Osteoblast (primary cell): ENCODE measurements around the gene HPCAL1. TPM values are rescaled to one million over a fixed set of nuclear protein-coding genes. Genes with fewer than 3 reads are reported as not detected.
A peak's percentile ranks its signal among the peaks of the same experiment; 100 is the strongest.

Source experiments
- DNase-seq: peaks from one replicate; pipeline ENCODE4 v3.0.0; 2011; ENCODE audit warnings: low spot score, mixed read lengths; ENCODE audit not compliant: insufficient read length; ENCODE audit errors: missing footprints
- H2AFZ ChIP-seq: 2 replicates; pipeline ENCODE4 v1.6.0; 2011; ENCODE audit warnings: mild to moderate bottlenecking, low read length
- H3K27ac ChIP-seq: 2 replicates; pipeline ENCODE4 v1.5.1; 2011; ENCODE audit warnings: mild to moderate bottlenecking, low read depth, low read length, moderate library complexity
- H3K27me3 ChIP-seq: 2 replicates; pipeline ENCODE4 v1.6.0; 2012; ENCODE audit warnings: mild to moderate bottlenecking, control low read depth, inconsistent platforms, low read length, moderate library complexity; ENCODE audit not compliant: insufficient read depth
- H3K36me3 ChIP-seq: 2 replicates; pipeline ENCODE4 v1.5.1; 2011; ENCODE audit warnings: mild to moderate bottlenecking, low read length, control low read depth, moderate library complexity; ENCODE audit not compliant: insufficient read depth
- H3K4me1 ChIP-seq: 2 replicates; pipeline ENCODE4 v1.5.1; 2011; ENCODE audit warnings: mild to moderate bottlenecking, low read length, control low read depth, moderate library complexity; ENCODE audit not compliant: insufficient read depth
- H3K4me2 ChIP-seq: 2 replicates; pipeline ENCODE4 v1.6.0; 2011; ENCODE audit warnings: mild to moderate bottlenecking, low read length; ENCODE audit not compliant: insufficient read depth
- H3K4me3 ChIP-seq: fragments of 200-600 bp; sonication (generic); 3 replicates; pipeline ENCODE4 v1.5.1; 2012; ENCODE audit warnings: mild to moderate bottlenecking, low read length, inconsistent platforms; ENCODE audit not compliant: insufficient read depth
- H3K79me2 ChIP-seq: 2 replicates; pipeline ENCODE4 v1.6.0; 2012; ENCODE audit warnings: mild to moderate bottlenecking, low read length, control low read depth, inconsistent platforms; ENCODE audit not compliant: insufficient read depth
- H3K9me3 ChIP-seq: 2 replicates; pipeline ENCODE4 v1.5.1; 2011; ENCODE audit warnings: low read depth, low read length, control low read depth
- H4K20me1 ChIP-seq: 2 replicates; pipeline ENCODE4 v1.6.0; 2012; ENCODE audit warnings: mild to moderate bottlenecking, low read length, control low read depth; ENCODE audit not compliant: insufficient read depth
- CTCF ChIP-seq: IDR thresholded peaks from 2 replicates; pipeline ENCODE4 v1.5.1; 2011; ENCODE audit warnings: mild to moderate bottlenecking, low read depth, low read length, moderate library complexity; ENCODE audit errors: extremely low read depth
- total RNA-seq: library from RNA; depleted of rRNA; stranded (reverse); fragments of >200 nt; gene quantifications from 2 replicates; pipeline ENCODE4 v1.2.3, GENCODE V29; 2012

Gene HPCAL1
- total RNA-seq, 1 donor = 57.2 TPM

GRCh38 chr2:10397878-10398277 is 95.2 kb downstream of the HPCAL1 start:
- peaks cover 73% of the 10 kb centered on the region for H3K79me2 ChIP-seq
- H3K27me3 ChIP-seq = no peaks in the 10 kb centered on the region
- H3K4me1 ChIP-seq = peaks cover 10% of the 10 kb centered on the region
- DNase-seq = peak; percentile 52
- no peaks in the 10 kb centered on the region for H3K9me3 ChIP-seq
- peaks cover 20% of the 10 kb centered on the region for H4K20me1 ChIP-seq
- H3K27ac ChIP-seq = no peak overlapping the region
- TF ChIP-seq CTCF = no peak
- no peak overlapping the region for H3K4me2 ChIP-seq
- H3K36me3 ChIP-seq = no peaks in the 10 kb centered on the region
- no peak overlapping the region for H2AFZ ChIP-seq
- no peak overlapping the region for H3K4me3 ChIP-seq

- Histone ChIP-seq H3K9me3 (no peaks in the 10 kb centered on the region), H3K27ac (no peak overlapping the region), H2AFZ (no peak overlapping the region), H3K27me3 (no peaks in the 10 kb centered on the region), H3K4me2 (no peak overlapping the region), H3K79me2 (peaks cover 67% of the 10 kb centered on the region), H3K36me3 (no peaks in the 10 kb centered on the region), H3K4me3 (no peak overlapping the region), H4K20me1 (peaks cover 18% of the 10 kb centered on the region), H3K4me1 (peaks cover 14% of the 10 kb centered on the region)
- TF ChIP-seq CTCF = no peak
- peak; percentile 31 for DNase-seq
Measured at GRCh38 chr2:10398496-10398895, 95.8 kb downstream of the HPCAL1 start.

GRCh38 chr2:10399358-10399757 is 96.7 kb downstream of the HPCAL1 start:
- TF ChIP-seq CTCF = no peak

GRCh38 chr2:10400002-10400401 is 97.3 kb downstream of the HPCAL1 start:
- TF ChIP-seq CTCF = no peak
- H3K27ac ChIP-seq = no peak overlapping the region
- H4K20me1 ChIP-seq = peaks cover 13% of the 10 kb centered on the region
- H3K4me3 ChIP-seq = no peak overlapping the region
- no peaks in the 10 kb centered on the region for H3K36me3 ChIP-seq
- H3K79me2 ChIP-seq = peaks cover 61% of the 10 kb centered on the region
- H2AFZ ChIP-seq = no peak overlapping the region
- DNase-seq = peak; percentile 4
- H3K9me3 ChIP-seq = no peaks in the 10 kb centered on the region
- H3K4me2 ChIP-seq = no peak overlapping the region
- H3K27me3 ChIP-seq = no peaks in the 10 kb centered on the region
- H3K4me1 ChIP-seq = peaks cover 29% of the 10 kb centered on the region

More at GRCh38 chr2:10399358-10399757, 96.7 kb downstream of the HPCAL1 start:
- peaks cover 14% of the 10 kb centered on the region for H4K20me1 ChIP-seq
- no peak overlapping the region for H3K4me2 ChIP-seq
- H3K79me2 ChIP-seq = peaks cover 63% of the 10 kb centered on the region
- no peak for DNase-seq
- no peaks in the 10 kb centered on the region for H3K27me3 ChIP-seq
- H3K27ac ChIP-seq = no peak overlapping the region
- H3K9me3 ChIP-seq = no peaks in the 10 kb centered on the region
- peaks cover 23% of the 10 kb centered on the region for H3K4me1 ChIP-seq
- no peak overlapping the region for H2AFZ ChIP-seq
- H3K4me3 ChIP-seq = no peak overlapping the region
- no peaks in the 10 kb centered on the region for H3K36me3 ChIP-seq
